Measurements from ENCODE around the gene KIF26A.

The KIF26A gene

DNA sequence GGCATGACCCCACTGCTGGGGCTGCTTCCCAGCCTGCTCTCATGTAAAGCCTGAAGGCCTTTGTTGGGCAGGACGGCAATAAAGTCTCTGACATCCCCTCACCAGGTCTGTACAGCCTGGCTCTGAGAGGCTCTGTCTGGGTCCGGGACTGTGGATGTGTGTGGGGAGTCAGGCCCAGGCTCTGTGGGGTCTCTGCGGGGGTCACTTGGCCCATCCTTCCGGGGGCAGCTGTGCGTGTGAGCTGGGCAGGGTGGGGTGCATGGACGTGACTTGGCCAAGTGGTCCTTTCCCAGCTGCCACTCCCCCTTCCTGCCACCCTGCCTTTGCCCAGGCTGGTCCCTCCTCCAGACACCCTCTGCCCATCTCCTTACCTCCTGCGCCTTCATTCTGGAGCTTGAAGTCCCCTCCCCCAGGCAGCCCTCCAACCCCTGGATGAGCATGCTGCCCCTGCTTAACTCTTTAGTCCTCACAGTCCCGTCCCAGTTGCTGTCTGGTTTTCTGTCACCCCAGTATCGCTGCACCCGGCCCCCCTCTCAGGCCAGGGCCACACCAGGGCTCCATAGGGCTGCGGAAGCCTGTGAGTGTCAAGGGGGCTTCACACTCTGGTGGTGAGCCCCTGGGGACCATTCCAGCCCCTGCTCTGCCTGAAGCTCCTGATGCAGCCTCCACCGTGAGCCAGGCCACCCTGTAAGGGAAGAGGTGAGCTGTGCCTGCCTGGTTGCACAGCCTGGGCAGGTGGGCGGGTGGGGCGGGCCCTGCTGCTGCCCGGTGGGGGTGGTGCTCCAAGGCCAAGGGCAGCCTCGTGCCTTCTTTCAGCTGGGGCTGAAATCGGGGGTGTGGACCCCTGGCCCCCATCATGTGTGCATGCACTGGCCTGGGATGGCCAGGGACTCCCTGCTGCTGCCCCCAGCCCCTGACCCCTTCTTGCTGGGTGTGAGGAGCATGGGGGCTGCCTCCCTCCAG is 25.5 kb upstream of the KIF26A start:
- DNase-seq (ENCODE audit: low read depth) = no peak

GRCh38 chr14:104113631-104114420 is 24.6 kb upstream of the KIF26A start:
- DNase-seq (ENCODE audit: low read depth) = no peak

DNA sequence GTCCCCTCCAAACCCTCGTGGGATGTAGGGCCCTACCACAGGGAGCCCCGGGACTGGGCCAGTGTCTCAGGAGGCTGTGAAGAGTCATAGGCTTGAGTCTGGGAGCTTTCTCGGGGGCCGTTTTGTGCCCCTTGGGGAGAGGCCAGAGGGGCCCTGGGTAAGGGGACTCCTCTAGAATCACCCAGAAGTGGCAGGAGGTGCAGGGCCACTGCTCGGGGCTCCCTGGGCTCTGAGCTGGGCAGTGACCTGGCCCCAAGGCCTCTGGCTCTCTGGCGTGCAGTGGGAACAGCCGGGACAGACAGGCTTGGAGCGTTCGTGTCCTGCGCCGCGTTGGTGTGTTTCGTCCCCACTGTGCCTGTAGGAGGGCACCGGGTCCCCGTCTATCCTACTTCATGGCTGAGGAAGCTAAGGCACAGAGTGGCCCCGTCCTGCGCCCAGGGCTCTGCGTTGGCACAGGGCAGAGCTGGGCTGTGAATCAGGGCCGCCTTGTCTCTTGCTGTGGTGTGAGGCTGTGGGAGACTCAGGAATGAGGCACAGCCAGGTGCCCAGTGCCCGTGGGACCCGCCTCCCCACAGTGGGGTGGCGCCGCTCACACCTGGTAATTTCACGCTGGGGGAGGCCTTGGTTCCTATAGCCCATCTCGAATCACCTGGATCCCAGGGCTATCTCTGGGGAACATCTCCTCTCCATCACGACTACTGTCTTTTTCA is 23.8 kb upstream of the KIF26A start:
- no peak for DNase-seq (ENCODE audit: low read depth)

DNA sequence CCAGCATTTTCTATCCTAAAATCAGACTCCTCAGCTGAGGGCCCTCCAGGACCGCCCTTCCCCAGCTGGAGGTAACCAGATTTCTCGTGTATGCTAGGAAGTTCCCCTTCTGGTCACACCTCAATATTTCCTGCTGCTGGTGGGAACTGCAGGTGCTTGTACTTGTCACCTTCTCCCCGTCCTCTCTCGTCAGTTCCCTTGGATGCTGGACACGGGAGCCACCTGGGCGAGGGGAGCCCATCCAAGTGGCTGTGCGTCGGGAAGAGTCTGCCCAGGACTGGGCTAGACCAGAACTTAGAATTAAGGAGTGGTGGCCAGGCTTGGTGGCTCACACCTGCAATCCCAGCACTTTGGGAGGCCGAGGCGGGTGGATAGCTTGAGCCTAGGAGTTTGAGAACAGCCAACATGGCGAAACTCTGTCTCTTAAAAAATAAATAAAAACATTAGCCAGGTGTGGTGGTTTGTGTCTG is 23.2 kb upstream of the KIF26A start:
- DNase-seq (ENCODE audit: low read depth) = no peak

DNA sequence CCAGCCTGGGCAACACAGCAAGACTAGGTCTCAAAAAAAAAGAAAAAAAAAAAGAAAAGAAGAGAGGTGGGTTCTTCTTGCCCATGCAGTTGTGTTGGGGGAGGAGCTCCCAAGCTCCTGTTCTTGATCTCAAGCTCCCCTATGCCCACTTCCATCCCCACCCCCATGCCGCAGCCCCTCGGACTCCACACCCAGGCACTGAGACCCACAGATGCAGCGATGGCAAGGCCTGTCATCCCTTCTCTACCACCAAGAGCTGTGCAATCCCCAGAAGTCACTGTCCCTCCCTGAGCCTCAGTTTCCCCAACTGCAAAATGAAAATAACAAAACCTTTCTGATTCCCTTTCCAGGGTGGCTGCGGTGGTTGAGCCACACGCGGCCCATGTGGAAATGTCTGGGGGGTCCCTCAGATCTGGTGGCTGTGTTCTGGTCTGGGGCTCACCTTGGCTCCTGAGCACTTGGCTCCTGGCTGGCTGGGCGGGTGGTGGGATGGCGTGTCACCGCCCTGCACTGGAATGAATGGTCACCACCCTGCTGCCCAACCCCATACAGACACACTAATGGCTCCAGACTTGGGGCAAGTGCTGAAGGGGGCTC is 22.6 kb upstream of the KIF26A start:
- DNase-seq (ENCODE audit: low read depth) = no peak

GRCh38 chr14:104116288-104116755 is 22.1 kb upstream of the KIF26A start:
- DNase-seq (ENCODE audit: low read depth) = no peak

- DNase-seq (ENCODE audit: low read depth) = no peak
Measured at GRCh38 chr14:104116756-104117340, 21.5 kb upstream of the KIF26A start.

DNA sequence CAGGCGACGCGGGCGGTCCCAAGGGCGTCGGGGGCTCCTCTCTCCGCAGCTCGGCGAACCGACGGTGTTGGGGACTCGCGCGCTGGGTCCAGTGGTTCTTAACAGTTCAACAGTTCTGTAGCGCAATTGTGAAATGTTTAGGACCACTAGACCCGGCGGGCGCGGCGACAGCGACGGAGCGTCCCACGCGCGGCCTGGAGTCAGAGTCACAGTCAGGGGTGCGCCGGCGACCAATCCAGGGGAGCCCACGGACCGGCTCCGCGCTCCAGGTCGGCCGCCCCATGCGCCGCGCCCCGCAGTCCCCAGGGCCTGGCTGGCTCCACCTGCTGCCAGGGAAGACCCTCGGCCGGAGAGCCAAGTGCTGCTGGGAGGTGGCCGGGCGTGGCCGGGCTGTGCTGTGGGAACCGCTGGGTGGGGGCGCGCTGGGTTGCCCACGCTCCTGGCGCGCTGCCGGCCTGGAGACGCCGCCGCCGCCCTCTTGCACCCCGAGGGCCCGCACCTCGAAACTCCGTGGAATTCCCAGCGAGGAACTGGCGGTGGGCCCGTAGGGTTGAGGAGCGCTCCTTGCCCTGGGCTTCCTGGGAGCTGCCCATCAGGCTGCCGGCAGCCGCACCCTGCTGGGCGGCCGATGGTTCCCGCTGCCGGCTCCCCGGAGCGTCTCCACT is 20.9 kb upstream of the KIF26A start:
- no peak for DNase-seq (ENCODE audit: low read depth)

GRCh38 chr14:104118006-104118844 is 20.2 kb upstream of the KIF26A start:
- no peak for DNase-seq (ENCODE audit: low read depth)

- no peak for DNase-seq (ENCODE audit: low read depth)
Measured at GRCh38 chr14:104119119-104119487, 19.3 kb upstream of the KIF26A start.

DNA sequence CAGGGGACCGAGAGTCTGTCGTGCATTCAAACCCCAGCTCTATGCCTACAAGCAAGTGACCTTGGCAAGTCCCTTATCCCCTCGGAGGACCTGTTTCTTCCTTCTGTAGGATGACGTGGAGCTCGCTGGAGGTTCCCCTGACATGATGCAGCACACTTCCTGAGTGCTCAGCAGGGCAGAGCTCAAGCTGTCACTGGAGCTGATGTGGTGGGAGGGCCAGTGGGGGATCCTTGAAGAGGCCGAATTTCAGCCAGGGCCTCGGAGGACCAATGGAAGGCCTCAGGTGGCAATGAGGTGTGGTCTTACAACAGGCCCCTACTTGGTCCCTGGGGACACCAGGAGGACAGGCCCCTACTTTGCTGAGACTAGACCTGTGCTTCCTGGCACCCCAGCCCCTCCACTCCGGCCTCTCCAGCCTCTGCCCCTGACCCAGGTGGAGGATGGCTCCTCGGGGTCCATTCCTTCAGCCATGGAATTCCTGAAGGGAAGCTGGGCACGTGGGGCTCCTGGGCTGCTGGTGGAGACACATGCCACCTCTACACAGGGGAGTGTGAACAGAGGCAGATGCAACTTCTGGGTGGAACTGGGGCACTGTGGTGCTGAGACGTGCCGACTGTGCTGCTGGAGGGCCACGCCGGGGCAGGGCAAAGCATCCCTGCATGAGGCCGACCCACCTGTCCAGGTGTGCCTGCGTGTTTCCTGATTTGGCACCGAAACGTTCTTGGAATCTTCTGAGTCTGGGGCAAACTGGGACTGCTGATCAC is 18.7 kb upstream of the KIF26A start:
- DNase-seq (ENCODE audit: low read depth) = no peak

GRCh38 chr14:104120281-104120741 is 18.1 kb upstream of the KIF26A start:
- DNase-seq (ENCODE audit: low read depth) = no peak

DNA sequence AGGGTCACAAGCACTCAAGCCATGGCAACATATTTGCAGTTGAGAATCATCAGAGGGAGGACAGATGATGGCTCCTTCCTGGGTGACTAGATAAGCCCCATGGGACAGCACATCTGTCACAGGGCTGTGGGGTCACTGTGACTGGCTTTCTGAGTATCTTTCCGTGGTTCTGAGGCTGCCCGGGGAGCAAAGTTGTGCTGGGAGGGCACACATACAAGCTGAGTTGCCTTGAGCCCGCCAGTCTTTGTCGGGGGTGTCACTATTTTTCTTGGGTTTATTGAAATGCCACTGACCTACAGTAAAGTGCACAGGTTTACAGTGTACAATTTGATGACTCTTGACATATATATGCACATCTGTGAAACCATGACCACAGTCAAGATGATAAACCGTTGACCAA is 17.2 kb upstream of the KIF26A start:
- no peak for DNase-seq (ENCODE audit: low read depth)

- DNase-seq (ENCODE audit: low read depth) = no peak
Measured at GRCh38 chr14:104123879-104124278, 14.5 kb upstream of the KIF26A start.

- no peak for DNase-seq (ENCODE audit: low read depth)
Measured at GRCh38 chr14:104125011-104125410, 13.4 kb upstream of the KIF26A start.

GRCh38 chr14:104126753-104127152 is 11.6 kb upstream of the KIF26A start:
- DNase-seq (ENCODE audit: low read depth) = no peak

- DNase-seq (ENCODE audit: low read depth) = no peak
Measured at GRCh38 chr14:104128981-104129380, 9.4 kb upstream of the KIF26A start.

DNA sequence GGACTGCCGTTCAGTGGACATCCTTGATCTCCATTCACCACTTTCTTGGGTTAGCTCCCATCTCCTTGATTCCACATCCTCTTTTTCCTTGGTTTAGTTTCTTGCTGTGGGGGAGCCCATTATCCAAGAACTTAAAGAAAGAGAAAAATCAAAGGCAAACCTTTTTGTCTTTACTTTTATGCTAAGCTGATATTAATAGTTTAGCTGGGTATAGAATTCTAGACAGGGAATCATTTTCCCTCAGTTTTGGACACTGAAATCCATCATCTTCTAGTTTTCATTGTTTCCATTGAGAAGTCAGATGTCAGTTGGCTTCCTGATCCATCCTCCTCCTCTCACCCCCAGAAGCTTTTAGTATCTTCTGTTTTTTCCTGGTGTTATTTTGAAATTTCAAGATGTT is 8.8 kb upstream of the KIF26A start:
- no peak for DNase-seq (ENCODE audit: low read depth)

Data from ELR (cell line).